Astrocyte of the cerebellum (primary cell): Measurements from ENCODE around the gene ZMYND8.
"Not testable (repeated sequence)": the region's sequence is repeated elsewhere in the genome, so short reads cannot be mapped to it uniquely, and the experiment has no call there.

ENCODE experiments used
- DNase-seq: peaks from one replicate; pipeline ENCODE4 v3.0.0-alpha.2; 2011; ENCODE audit warnings: low read depth
- H3K4me3 ChIP-seq: 2 replicates; pipeline ENCODE4 v1.5.1; 2011; ENCODE audit warnings: mild to moderate bottlenecking, low read depth, low read length, moderate library complexity
- CTCF ChIP-seq: IDR thresholded peaks from 2 replicates; pipeline ENCODE4 v1.5.1; 2012; ENCODE audit warnings: low read length, low read depth, moderate library complexity, mild to moderate bottlenecking; ENCODE audit errors: missing control alignments
- in situ Hi-C: cut with HindIII; loops from 2 replicates; pipeline ENCODE4 v1.10.0; 2017; ENCODE audit warnings: low sequenced_read_pairs

The ZMYND8 gene

GRCh38 chr20:47293631-47294030 lies 62.9 kb downstream of the ZMYND8 start:
- no peak overlapping the region for H3K4me3 ChIP-seq
- no peak for TF ChIP-seq CTCF
- in situ Hi-C loops = no loop called here
- DNase-seq = no peak

- no peak overlapping the region for H3K4me3 ChIP-seq
- no peak for DNase-seq
- TF ChIP-seq CTCF = no peak
- in situ Hi-C loops = no loop called here
Observed at GRCh38 chr20:47292581-47292980, 63.9 kb downstream of the ZMYND8 start.

DNA sequence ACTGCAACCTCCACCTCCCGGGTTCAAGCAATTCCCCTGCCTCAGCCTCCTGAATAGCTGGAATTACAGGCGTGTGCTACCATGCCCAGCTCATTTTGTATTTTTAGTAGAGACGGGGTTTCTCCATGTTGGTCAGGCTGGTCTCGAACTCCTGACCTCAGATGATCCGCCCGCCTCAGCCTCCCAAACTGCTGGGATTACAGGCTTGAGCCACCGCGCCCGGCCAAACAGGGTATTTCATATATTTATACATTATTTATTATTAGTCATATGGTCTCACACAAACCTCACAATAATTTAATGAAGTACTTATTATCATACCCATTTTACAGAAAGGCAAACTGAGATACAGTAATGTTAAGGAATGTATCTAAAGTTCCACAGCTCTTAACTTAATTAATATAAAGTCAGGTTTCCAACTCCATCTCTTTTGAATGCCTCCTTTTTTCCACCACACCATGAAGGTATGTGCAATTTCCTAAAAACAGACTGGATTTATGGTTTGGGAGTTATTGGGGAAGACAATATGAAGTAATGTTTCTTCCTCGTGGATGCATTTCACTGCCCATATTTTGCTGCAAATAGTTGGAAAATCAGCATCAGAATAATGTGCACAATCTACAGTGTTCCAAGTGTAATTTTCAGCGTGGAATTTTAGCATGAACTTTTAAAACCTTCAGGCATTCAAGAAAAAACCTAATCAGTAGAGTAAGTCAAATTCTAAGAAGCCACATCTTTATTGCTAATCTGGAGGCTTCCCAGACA lies 65.7 kb downstream of the ZMYND8 start:
- no peak overlapping the region for H3K4me3 ChIP-seq
- no peak for TF ChIP-seq CTCF
- in situ Hi-C loops = no loop called here
- no peak for DNase-seq

DNA sequence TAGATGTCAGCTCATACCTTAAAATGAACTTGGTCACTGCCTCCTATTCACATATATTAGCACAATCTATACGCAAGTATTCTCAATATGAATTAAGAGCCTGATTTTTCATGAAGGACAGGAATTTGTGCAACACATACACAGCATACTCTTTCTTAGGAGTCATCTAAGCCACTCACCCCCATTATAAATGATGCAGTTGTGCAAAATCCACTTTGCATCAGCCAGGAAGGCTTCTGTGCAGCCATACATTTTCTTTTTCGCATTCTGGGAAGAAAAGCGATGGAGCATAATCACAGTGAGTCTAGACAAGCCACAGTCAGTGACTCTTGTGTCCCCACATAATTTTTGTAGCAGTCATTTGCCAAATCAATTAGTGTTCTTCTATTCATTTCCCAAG lies 66.5 kb downstream of the ZMYND8 start:
- H3K4me3 ChIP-seq = no peak overlapping the region
- no peak for TF ChIP-seq CTCF
- no peak for DNase-seq
- in situ Hi-C loops = no loop called here

DNA sequence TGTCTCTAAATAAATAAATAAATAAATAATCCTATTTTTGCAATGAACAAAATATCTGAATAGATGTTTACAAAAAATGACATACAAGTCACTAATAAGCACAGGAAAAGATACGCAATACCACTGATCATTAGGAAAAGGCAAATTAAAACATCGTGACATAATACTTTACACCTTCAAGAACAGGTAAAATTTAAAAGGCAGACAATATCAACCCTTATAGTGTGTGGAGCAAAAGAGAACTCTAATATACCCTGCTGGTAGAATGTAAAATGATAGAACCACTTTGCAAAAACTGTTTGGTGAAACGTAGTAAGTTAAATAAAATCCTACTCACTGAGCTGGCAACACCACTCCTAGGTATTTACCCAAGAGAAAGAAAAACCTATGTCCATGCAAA lies 67.4 kb downstream of the ZMYND8 start:
- no peak overlapping the region for H3K4me3 ChIP-seq
- in situ Hi-C loops = no loop called here
- no peak for TF ChIP-seq CTCF
- no peak for DNase-seq

- in situ Hi-C loops, DNase-seq, H3K4me3 ChIP-seq: not testable (repeated sequence)
Observed at GRCh38 chr20:47288530-47288929, 68.0 kb downstream of the ZMYND8 start.

DNA sequence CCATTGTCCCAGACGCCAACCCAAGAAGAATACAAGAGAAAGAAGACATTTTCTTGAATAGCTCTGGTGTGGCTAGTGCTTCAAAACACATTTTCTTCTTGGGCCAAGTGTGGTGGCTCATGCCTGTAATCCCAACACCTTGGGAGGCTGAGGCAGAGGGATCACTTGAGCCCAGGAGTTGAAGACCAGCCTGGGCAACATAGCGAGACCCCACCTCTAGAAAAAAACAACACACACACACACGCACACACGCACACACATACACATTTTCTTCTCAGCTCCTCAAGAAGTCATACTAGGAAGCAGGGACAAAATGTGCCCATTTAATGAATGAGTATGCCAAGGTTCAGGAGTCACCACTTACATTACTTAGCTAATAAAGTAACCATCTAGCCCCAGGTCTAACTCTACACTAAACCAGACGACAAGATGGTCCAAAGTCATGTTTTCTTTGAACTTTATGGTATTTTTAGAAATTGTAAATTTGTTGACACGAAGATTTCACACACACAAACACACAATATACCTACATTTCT lies 68.8 kb downstream of the ZMYND8 start:
- H3K4me3 ChIP-seq = no peak overlapping the region
- in situ Hi-C loops = no loop called here
- DNase-seq = no peak
- no peak for TF ChIP-seq CTCF
